ENCODE data around the gene CALM1.
"Not testable (repeated sequence)": the region's sequence is repeated elsewhere in the genome, so short reads cannot be mapped to it uniquely, and the experiment has no call there.

Gene CALM1

DNA sequence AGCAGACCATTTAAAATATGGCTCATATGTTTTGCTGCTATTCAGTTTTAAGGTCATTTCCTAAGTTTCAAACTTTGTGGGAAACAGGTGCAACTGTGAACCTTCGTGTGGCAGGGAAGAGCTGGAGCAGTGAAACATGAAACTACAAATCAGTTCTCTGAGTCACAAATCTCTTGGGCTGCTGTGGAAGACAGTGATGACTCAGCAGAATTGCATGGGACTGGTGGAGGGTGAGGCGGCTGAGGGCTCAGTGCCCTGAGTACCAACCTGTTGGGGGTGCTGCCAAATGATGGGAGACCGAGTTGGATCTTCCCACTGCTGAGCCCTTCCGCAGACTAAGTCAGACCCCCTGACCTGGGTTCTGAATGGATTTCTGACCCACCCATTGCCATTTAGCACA, 8.4 kb upstream of the CALM1 start:
- no peak overlapping the region for H3K4me3 ChIP-seq (ENCODE audit: low read depth, low read length)
- DNase-seq (ENCODE audit: low read depth, low spot score), result peak; percentile 77
- TF ChIP-seq, protein P1, sequence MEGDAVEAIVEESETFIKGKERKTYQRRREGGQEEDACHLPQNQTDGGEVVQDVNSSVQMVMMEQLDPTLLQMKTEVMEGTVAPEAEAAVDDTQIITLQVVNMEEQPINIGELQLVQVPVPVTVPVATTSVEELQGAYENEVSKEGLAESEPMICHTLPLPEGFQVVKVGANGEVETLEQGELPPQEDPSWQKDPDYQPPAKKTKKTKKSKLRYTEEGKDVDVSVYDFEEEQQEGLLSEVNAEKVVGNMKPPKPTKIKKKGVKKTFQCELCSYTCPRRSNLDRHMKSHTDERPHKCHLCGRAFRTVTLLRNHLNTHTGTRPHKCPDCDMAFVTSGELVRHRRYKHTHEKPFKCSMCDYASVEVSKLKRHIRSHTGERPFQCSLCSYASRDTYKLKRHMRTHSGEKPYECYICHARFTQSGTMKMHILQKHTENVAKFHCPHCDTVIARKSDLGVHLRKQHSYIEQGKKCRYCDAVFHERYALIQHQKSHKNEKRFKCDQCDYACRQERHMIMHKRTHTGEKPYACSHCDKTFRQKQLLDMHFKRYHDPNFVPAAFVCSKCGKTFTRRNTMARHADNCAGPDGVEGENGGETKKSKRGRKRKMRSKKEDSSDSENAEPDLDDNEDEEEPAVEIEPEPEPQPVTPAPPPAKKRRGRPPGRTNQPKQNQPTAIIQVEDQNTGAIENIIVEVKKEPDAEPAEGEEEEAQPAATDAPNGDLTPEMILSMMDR (IDR thresholded peaks at IDR 0.05; ENCODE audit: low read depth, low read length), result no peak
- in situ Hi-C loops (cut with HindIII; ENCODE audit: low sequenced_read_pairs), result no loop called here

DNA sequence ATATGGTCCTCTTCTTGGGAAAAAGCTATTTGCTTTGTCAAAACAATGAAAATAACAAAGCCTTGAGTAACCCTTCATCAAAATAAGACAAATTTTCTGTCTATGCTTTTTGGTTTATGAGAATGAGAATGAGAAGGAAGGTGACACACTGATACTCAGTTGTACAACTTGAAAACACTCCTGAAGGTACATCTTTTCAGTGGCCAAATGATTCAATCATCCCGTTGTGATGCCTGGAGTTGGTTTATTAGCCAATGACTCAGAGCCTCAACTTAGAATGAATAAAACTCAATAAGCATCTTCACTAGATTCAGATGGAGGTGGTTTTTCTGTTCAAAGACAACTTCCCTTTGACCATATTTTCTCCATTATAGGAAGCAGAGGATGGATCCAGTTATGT, 7.8 kb upstream of the CALM1 start:
- no peak overlapping the region for H3K4me3 ChIP-seq (ENCODE audit: low read depth, low read length)
- TF ChIP-seq, protein P1 (IDR thresholded peaks at IDR 0.05; ENCODE audit: low read depth, low read length), result no peak
- in situ Hi-C loops (cut with HindIII; ENCODE audit: low sequenced_read_pairs), result no loop called here
- DNase-seq (ENCODE audit: low read depth, low spot score), result no peak

GRCh38 chr14:90393966-90394365, 2.9 kb upstream of the CALM1 start:
- in situ Hi-C loops (cut with HindIII; ENCODE audit: low sequenced_read_pairs), result no loop called here
- no peak overlapping the region for H3K4me3 ChIP-seq (ENCODE audit: low read depth, low read length)
- DNase-seq (ENCODE audit: low read depth, low spot score), result no peak
- TF ChIP-seq, protein P1 (IDR thresholded peaks at IDR 0.05; ENCODE audit: low read depth, low read length), result no peak

DNA sequence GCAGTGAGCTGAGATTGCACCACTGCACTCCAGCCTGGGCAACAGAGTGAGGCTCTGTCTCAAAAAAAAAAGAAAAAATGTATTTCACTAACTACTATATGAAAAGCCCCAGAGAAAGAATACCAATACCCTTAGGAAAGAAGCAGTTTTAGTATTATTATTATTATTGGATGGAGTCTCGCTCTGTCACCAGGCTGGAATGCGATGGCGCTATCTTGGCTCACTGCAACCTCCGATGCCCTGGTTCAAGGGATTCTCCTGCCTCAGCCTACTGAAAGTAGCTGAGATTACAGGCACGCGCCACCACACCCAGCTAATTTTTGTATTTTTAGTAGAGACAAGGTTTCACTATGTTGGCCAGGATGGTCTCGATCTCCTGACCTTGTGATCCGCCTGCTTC, 2.0 kb upstream of the CALM1 start:
- DNase-seq (ENCODE audit: low read depth, low spot score); in situ Hi-C loops (cut with HindIII; ENCODE audit: low sequenced_read_pairs); H3K4me3 ChIP-seq (ENCODE audit: low read depth, low read length): not testable (repeated sequence)

DNA sequence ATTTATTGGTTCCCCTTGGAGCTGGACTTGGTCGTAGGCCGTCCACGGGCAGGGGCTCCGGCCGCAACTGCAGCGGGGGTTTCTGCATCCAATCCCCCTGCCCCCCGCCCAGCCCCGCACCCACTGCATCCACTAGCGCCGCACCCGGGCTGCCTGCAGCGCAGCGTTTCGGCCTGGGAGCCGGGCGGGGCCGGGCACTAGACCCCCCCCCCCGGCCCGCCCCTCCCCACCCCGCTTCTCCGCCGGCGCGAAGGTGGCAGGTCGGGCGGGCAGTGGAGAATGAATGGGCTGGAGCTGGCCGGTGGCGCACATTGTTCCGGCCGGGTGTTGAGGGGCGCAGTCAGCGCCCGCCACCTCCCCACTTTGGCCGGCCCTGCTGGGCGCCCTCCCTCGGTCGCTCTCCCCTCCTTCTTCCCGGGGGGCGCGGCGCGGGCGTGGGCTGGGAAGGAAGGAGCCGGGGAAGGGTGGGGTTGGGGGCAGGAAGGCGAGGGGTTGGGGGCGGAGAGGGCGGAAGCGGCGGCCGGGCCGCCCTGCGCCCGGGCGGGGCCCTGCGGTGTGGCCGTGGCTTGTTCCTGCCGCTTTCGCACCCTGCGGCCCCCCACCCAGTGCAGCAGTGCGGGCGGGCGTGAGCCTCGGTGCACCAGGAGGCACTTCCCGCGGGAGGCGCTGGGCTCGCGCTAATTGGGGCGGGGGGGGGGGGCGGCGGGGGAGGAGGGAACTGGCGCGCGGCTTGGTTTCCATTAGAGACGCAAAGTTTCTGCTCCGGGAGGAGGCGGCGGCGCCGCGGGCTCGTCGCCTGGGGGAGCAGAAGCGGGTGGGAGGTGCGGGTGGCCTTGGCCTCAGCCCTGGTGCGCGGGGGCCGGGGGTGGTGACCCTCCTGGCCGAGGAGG, 841 bp downstream of the CALM1 start:
- in situ Hi-C loops (cut with HindIII; ENCODE audit: low sequenced_read_pairs), result no loop called here
- peak; percentile 46 for DNase-seq (ENCODE audit: low read depth, low spot score)
- H3K4me3 ChIP-seq (ENCODE audit: low read depth, low read length), result peak overlapping the region; percentile 98
- TF ChIP-seq, protein P1 (IDR thresholded peaks at IDR 0.05; ENCODE audit: low read depth, low read length), result no peak

- H3K4me3 ChIP-seq (ENCODE audit: low read depth, low read length), result peak overlapping the region; percentile 98
- DNase-seq (ENCODE audit: low read depth, low spot score), result peak; percentile 26
- TF ChIP-seq, protein P1 (IDR thresholded peaks at IDR 0.05; ENCODE audit: low read depth, low read length), result no peak
- in situ Hi-C loops (cut with HindIII; ENCODE audit: low sequenced_read_pairs), result no loop called here
Measured at GRCh38 chr14:90398315-90398839, 1.5 kb downstream of the CALM1 start.

DNA sequence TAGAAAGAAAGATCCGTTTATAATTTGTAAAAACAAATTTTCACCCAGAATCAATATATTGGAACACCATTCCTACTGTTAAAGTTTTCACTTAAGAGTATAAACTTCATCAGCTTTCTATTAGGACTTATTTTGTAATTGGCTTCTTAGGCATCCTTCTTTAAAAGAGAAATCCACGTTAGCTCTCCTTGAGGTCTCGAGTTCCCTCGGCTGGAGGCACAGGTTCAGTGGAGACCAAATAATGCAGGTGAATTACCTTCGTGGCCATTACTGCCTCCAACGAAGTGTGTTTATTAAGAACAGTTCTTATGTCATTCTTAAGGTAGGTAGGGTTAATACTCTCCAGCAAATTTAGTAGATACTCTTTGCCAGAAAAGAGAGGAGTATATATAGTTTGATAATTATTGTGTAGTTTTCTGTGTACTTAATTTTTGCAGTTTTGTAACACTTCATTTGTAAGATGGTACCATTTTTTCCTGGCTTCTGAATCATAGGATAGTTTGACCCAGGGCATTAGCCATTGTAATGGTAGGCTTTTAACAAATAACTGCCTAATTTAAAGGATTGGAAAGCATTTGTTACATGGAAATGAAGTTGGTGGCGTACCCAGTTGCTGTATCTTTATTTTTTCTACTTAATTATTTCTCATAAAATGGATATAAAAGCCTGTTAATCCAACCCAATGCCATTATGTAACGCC, 2.2 kb downstream of the CALM1 start:
- H3K4me3 ChIP-seq (ENCODE audit: low read depth, low read length), result peak overlapping the region; percentile 98
- TF ChIP-seq, protein P1 (IDR thresholded peaks at IDR 0.05; ENCODE audit: low read depth, low read length), result no peak
- in situ Hi-C loops (cut with HindIII; ENCODE audit: low sequenced_read_pairs), result no loop called here
- DNase-seq (ENCODE audit: low read depth, low spot score), result no peak
